A549 (cell line): ENCODE data around the gene IFITM5.

Experiments
- CEBPB ChIP-seq, 2 experiments: fragments of >200 bp in 1 of 2; sonication (Bioruptor Twin) in 1 of 2; formaldehyde crosslinking in 1 of 2; IDR thresholded peaks; 2 replicates each; pipeline ENCODE4 v1.6.1; 2012 to 2016
- CTCF ChIP-seq: fragments of >200 bp; sonication (Bioruptor Twin); formaldehyde crosslinking; IDR thresholded peaks from 3 replicates; pipeline ENCODE4 v1.5.1; 2016
- JUNB ChIP-seq: fragments of >200 bp; sonication (Bioruptor Twin); formaldehyde crosslinking; IDR thresholded peaks from 2 replicates; pipeline ENCODE4 v1.6.1; 2016
- NPAS2 ChIP-seq: fragments of 250-450 bp; sonication (Bioruptor Pico); IDR thresholded peaks from 2 replicates; pipeline ENCODE4 v1.8.0; 2022; ENCODE audit warnings: mild to moderate bottlenecking, moderate library complexity, borderline replicate concordance
- PBX3 ChIP-seq: IDR thresholded peaks from 2 replicates; pipeline ENCODE4 v1.6.1; 2012
- POLR2A ChIP-seq: IDR thresholded peaks from 2 replicates; pipeline ENCODE4 v1.6.1; 2012; ENCODE audit warnings: mild to moderate bottlenecking, low read length
- RAD21 ChIP-seq, 2 experiments: fragments of >200 bp in 1 of 2; sonication (Bioruptor Twin) in 1 of 2; formaldehyde crosslinking in 1 of 2; IDR thresholded peaks in 1 of 2; conservative IDR thresholded peaks in 1 of 2; 2 replicates in 1 of 2; 3 replicates in 1 of 2; pipeline ENCODE4 v1.6.1; 2012 to 2018; ENCODE audit warnings: inconsistent platforms in 1 of 2
- RNF2 ChIP-seq: fragments of 200-600 bp; sonication (generic); IDR thresholded peaks from 2 replicates; pipeline ENCODE4 v1.6.1; 2016; ENCODE audit warnings: low read depth, mild to moderate bottlenecking, antibody characterized with exemption, moderate library complexity, borderline replicate concordance
- USF2 ChIP-seq: fragments of 450-650 bp; IDR thresholded peaks from 2 replicates; pipeline ENCODE4 v1.6.1; 2014; ENCODE audit warnings: antibody characterized with exemption

- no peak for TF ChIP-seq JUNB
- TF ChIP-seq RAD21 (conservative IDR thresholded peaks at IDR 0.05 in 1 of 2, IDR thresholded peaks at IDR 0.05 in 1 of 2), result no peak
- TF ChIP-seq POLR2A, result no peak
- TF ChIP-seq RNF2, result no peak
- no peak for TF ChIP-seq PBX3
- TF ChIP-seq CTCF, result no peak
- no peak for TF ChIP-seq NPAS2
- no peak for TF ChIP-seq CEBPB (IDR thresholded peaks at IDR 0.05)
- TF ChIP-seq USF2, result no peak
These were observed 46.0 kb downstream of the IFITM5 start for GRCh38 chr11:253160-253885.
